ENCODE data around the gene KCTD21. TPM values are rescaled to one million over a fixed set of nuclear protein-coding genes. Genes with fewer than 3 reads are reported as not detected.

The KCTD21 gene
- total RNA-seq, 3 donors from 2014 or later: 7.5 to 11.1 (median 8.1) TPM

- Histone ChIP-seq H3K4me3 (no peak overlapping the region), H3K9me3 (no peaks in the 10 kb centered on the region), H3K4me1 (ENCODE audit: low read depth) (no peaks in the 10 kb centered on the region), H3K36me3 (ENCODE audit: low read depth) (no peaks in the 10 kb centered on the region)
- DNase-seq (no peak), ATAC-seq (no peak)
- intact Hi-C loops (cut with DNase I, micrococcal nuclease): no loop called here
- no peak for TF ChIP-seq CTCF (IDR thresholded peaks at IDR 0.05)
Observed at GRCh38 chr11:78211565-78211964, 23.1 kb upstream of the KCTD21 start.

- Histone ChIP-seq H3K4me1 (ENCODE audit: low read depth) (no peaks in the 10 kb centered on the region), H3K4me3 (no peak overlapping the region), H3K36me3 (ENCODE audit: low read depth) (no peaks in the 10 kb centered on the region), H3K9me3 (no peaks in the 10 kb centered on the region)
- intact Hi-C loops (cut with DNase I, micrococcal nuclease): no loop called here
- ATAC-seq: no peak
- DNase-seq: no peak
- no peak for TF ChIP-seq CTCF (IDR thresholded peaks at IDR 0.05)
Observed at GRCh38 chr11:78210000-78210608, 21.7 kb upstream of the KCTD21 start.

GRCh38 chr11:78209478-78209877, 21.1 kb upstream of the KCTD21 start:
- intact Hi-C loops (cut with DNase I, micrococcal nuclease): no loop called here
- Histone ChIP-seq H3K4me1 (ENCODE audit: low read depth) (no peaks in the 10 kb centered on the region), H3K9me3 (no peaks in the 10 kb centered on the region), H3K36me3 (ENCODE audit: low read depth) (no peaks in the 10 kb centered on the region), H3K4me3 (no peak overlapping the region)
- DNase-seq (no peak), ATAC-seq (no peak)
- TF ChIP-seq CTCF (IDR thresholded peaks at IDR 0.05): no peak

- DNase-seq (no peak), ATAC-seq (no peak)
- no peaks in the 10 kb centered on the region for H3K4me1 ChIP-seq (ENCODE audit: low read depth)
- no peaks in the 10 kb centered on the region for H3K36me3 ChIP-seq (ENCODE audit: low read depth)
- TF ChIP-seq CTCF (IDR thresholded peaks at IDR 0.05): no peak
- no peaks in the 10 kb centered on the region for H3K9me3 ChIP-seq
- no peak overlapping the region for H3K4me3 ChIP-seq
- intact Hi-C loops (cut with DNase I, micrococcal nuclease): no loop called here
Observed at GRCh38 chr11:78208257-78209165, 20.1 kb upstream of the KCTD21 start.

GRCh38 chr11:78207532-78208256, 19.3 kb upstream of the KCTD21 start:
- Histone ChIP-seq H3K36me3 (ENCODE audit: low read depth) (no peaks in the 10 kb centered on the region), H3K4me3 (no peak overlapping the region), H3K9me3 (no peaks in the 10 kb centered on the region), H3K4me1 (ENCODE audit: low read depth) (no peaks in the 10 kb centered on the region)
- no peak for TF ChIP-seq CTCF (IDR thresholded peaks at IDR 0.05)
- ATAC-seq: no peak
- DNase-seq: no peak
- intact Hi-C loops (cut with DNase I, micrococcal nuclease): no loop called here

All from mucosa of descending colon (tissue), 3 donors.